SK-N-SH treated with all-trans-retinoic acid at 6 μM for 48 hours (cell line): ENCODE results near the gene TMEM132D.

Source experiments
- ATAC-seq: fragments of 200-7000 bp; cut with Tn5 transposase; 3 replicates; pipeline ENCODE4 v1.9.1; 2020; ENCODE audit warnings: mild to moderate bottlenecking, moderate library complexity
- ARNTL ChIP-seq: fragments of 450-650 bp; formaldehyde crosslinking; IDR thresholded peaks from 2 replicates; pipeline ENCODE4 v1.5.0; 2020; ENCODE audit warnings: low read depth, mild to moderate bottlenecking, moderate library complexity, borderline replicate concordance
- BACH2 ChIP-seq: fragments of 250-450 bp; sonication (Bioruptor Pico); IDR thresholded peaks from 2 replicates; pipeline ENCODE4 v1.9.0; 2021; ENCODE audit warnings: mild to moderate bottlenecking, borderline replicate concordance
- CREB5 ChIP-seq: fragments of 250-450 bp; sonication (Bioruptor Pico); IDR thresholded peaks from 2 replicates; pipeline ENCODE4 v1.5.1; 2020; ENCODE audit warnings: low read depth, mild to moderate bottlenecking, moderate library complexity
- CSDC2 ChIP-seq: fragments of 250-450 bp; sonication (Bioruptor Pico); IDR thresholded peaks from 2 replicates; pipeline ENCODE4 v1.5.0; 2020; ENCODE audit warnings: mild to moderate bottlenecking, moderate library complexity
- CSRNP3 ChIP-seq: fragments of 250-450 bp; sonication (Bioruptor Pico); IDR thresholded peaks from 2 replicates; pipeline ENCODE4 v1.5.1; 2021; ENCODE audit warnings: mild to moderate bottlenecking, moderate library complexity
- ESRRG ChIP-seq: fragments of 250-450 bp; sonication (Bioruptor Pico); IDR thresholded peaks from 2 replicates; pipeline ENCODE4 v1.6.1; 2021; ENCODE audit warnings: mild to moderate bottlenecking
- GLIS3 ChIP-seq: fragments of 250-450 bp; sonication (Bioruptor Pico); IDR thresholded peaks from 2 replicates; pipeline ENCODE4 v1.5.0; 2020; ENCODE audit warnings: mild to moderate bottlenecking, moderate library complexity
- OSR1 ChIP-seq: fragments of 250-450 bp; sonication (Bioruptor Pico); IDR thresholded peaks from 2 replicates; pipeline ENCODE4 v1.8.0; 2022; ENCODE audit warnings: moderate library complexity, mild to moderate bottlenecking, inconsistent platforms
- PATZ1 ChIP-seq: fragments of 250-450 bp; sonication (Bioruptor Pico); IDR thresholded peaks from 2 replicates; pipeline ENCODE4 v1.8.0; 2020; ENCODE audit warnings: mild to moderate bottlenecking, moderate library complexity, borderline replicate concordance
- POU6F1 ChIP-seq: fragments of 250-450 bp; sonication (Bioruptor Pico); IDR thresholded peaks from 2 replicates; pipeline ENCODE4 v1.8.0; 2021; ENCODE audit warnings: low read depth, mild to moderate bottlenecking, moderate library complexity, borderline replicate concordance
- PPARA ChIP-seq: fragments of 250-450 bp; sonication (Bioruptor Pico); IDR thresholded peaks from 2 replicates; pipeline ENCODE4 v1.5.0; 2020; ENCODE audit warnings: mild to moderate bottlenecking, borderline replicate concordance
- RARB ChIP-seq: fragments of 250-450 bp; sonication (Bioruptor Pico); IDR thresholded peaks from 2 replicates; pipeline ENCODE4 v1.8.0; 2021; ENCODE audit warnings: mild to moderate bottlenecking, moderate library complexity
- SNAI2 ChIP-seq: fragments of 250-450 bp; sonication (Bioruptor Pico); IDR thresholded peaks from 2 replicates; pipeline ENCODE4 v1.5.0; 2020; ENCODE audit warnings: mild to moderate bottlenecking, moderate library complexity
- TSHZ2 ChIP-seq: fragments of 250-450 bp; sonication (Bioruptor Pico); IDR thresholded peaks from 2 replicates; pipeline ENCODE4 v1.5.0; 2020; ENCODE audit warnings: mild to moderate bottlenecking, moderate library complexity
- ZC3H10 ChIP-seq: fragments of 250-450 bp; sonication (Bioruptor Pico); IDR thresholded peaks from 2 replicates; pipeline ENCODE4 v1.5.1; 2021; ENCODE audit warnings: mild to moderate bottlenecking, moderate library complexity
- ZFP3 ChIP-seq: fragments of 250-450 bp; sonication (Bioruptor Pico); IDR thresholded peaks from 2 replicates; pipeline ENCODE4 v1.5.0; 2020; ENCODE audit warnings: mild to moderate bottlenecking, moderate library complexity
- ZFP30 ChIP-seq: fragments of 450-650 bp; formaldehyde crosslinking; IDR thresholded peaks from 2 replicates; pipeline ENCODE4 v1.5.0; 2022; ENCODE audit warnings: mild to moderate bottlenecking, moderate library complexity
- ZNF565 ChIP-seq: fragments of 450-650 bp; formaldehyde crosslinking; conservative IDR thresholded peaks from 2 replicates; pipeline ENCODE4 v1.5.0; 2020; ENCODE audit warnings: low read depth, mild to moderate bottlenecking, moderate library complexity
- ZNF70 ChIP-seq: fragments of 450-650 bp; formaldehyde crosslinking; IDR thresholded peaks from 2 replicates; pipeline ENCODE4 v1.5.0; 2020; ENCODE audit warnings: mild to moderate bottlenecking, moderate library complexity
- ZNF8 ChIP-seq: fragments of 450-650 bp; formaldehyde crosslinking; IDR thresholded peaks from 2 replicates; pipeline ENCODE4 v1.5.0; 2020; ENCODE audit warnings: mild to moderate bottlenecking, moderate library complexity

Gene TMEM132D

GRCh38 chr12:129704232-129704830, 199.5 kb downstream of the TMEM132D start:
- ATAC-seq: no peak
- TF ChIP-seq BACH2: no peak
- TF ChIP-seq CREB5 (CRISPR knock-in tag): no peak
- no peak for TF ChIP-seq POU6F1 (CRISPR knock-in tag)
- no peak for TF ChIP-seq ESRRG
- TF ChIP-seq RARB (CRISPR knock-in tag): no peak
- no peak for TF ChIP-seq ARNTL (CRISPR knock-in tag)
- no peak for TF ChIP-seq CSRNP3 (CRISPR knock-in tag)
- TF ChIP-seq ZFP3: no peak
- TF ChIP-seq ZNF565 (CRISPR knock-in tag): no peak
- TF ChIP-seq ZNF70 (CRISPR knock-in tag): no peak
- no peak for TF ChIP-seq ZC3H10 (CRISPR knock-in tag)
- TF ChIP-seq SNAI2: no peak
- TF ChIP-seq CSDC2 (CRISPR knock-in tag): no peak
- no peak for TF ChIP-seq OSR1 (CRISPR knock-in tag)
- TF ChIP-seq PATZ1: no peak
- no peak for TF ChIP-seq PPARA (CRISPR knock-in tag)
- TF ChIP-seq ZFP30: no peak

- TF ChIP-seq PATZ1 (no peak), OSR1 (CRISPR knock-in tag) (no peak), ZNF565 (CRISPR knock-in tag) (no peak), TSHZ2 (no peak), SNAI2 (no peak), CREB5 (CRISPR knock-in tag) (no peak), CSDC2 (CRISPR knock-in tag) (no peak), ZFP30 (no peak), ZC3H10 (CRISPR knock-in tag) (no peak), POU6F1 (CRISPR knock-in tag) (no peak), RARB (CRISPR knock-in tag) (no peak), PPARA (CRISPR knock-in tag) (no peak), ARNTL (CRISPR knock-in tag) (no peak), ZFP3 (no peak), ZNF8 (CRISPR knock-in tag) (no peak), GLIS3 (CRISPR knock-in tag) (no peak), CSRNP3 (CRISPR knock-in tag) (no peak)
- ATAC-seq: no peak
Measured at GRCh38 chr12:129701631-129702101, 202.2 kb downstream of the TMEM132D start.
